Immature natural killer cell (primary cell): ENCODE data around the gene NHSL2. TPM values are rescaled to one million over a fixed set of nuclear protein-coding genes. Genes with fewer than 3 reads are reported as not detected.
A peak's percentile ranks its signal among the peaks of the same experiment; 100 is the strongest.

Source experiments
- DNase-seq, 3 donors: peaks; one replicate each; pipeline ENCODE4 v3.0.0; 2022; ENCODE audit warnings: mixed read lengths in 1 of 3
- H3K27ac Mint-ChIP-seq, 6 donors: one replicate each; pipeline ENCODE4 v1.8.0; 2020; ENCODE audit warnings: mixed read lengths in 6 of 6, mild to moderate bottlenecking in 5 of 6, inconsistent platforms in 4 of 6, moderate library complexity in 3 of 6
- H3K27me3 Mint-ChIP-seq, 3 donors: one replicate each; pipeline ENCODE4 v1.8.0; 2020 to 2021; ENCODE audit warnings: low read depth in 3 of 3, mild to moderate bottlenecking in 3 of 3, mixed read lengths in 3 of 3, moderate library complexity in 3 of 3, inconsistent platforms in 1 of 3
- H3K36me3 Mint-ChIP-seq, 3 donors: one replicate each; pipeline ENCODE4 v1.8.0; 2020; ENCODE audit warnings: mixed read lengths in 3 of 3, inconsistent platforms in 2 of 3, mild to moderate bottlenecking in 2 of 3
- H3K4me1 Mint-ChIP-seq, 2 donors: one replicate each; pipeline ENCODE4 v1.8.0; 2020; ENCODE audit warnings: inconsistent platforms in 2 of 2, mild to moderate bottlenecking in 2 of 2, mixed read lengths in 2 of 2, moderate library complexity in 1 of 2
- H3K4me3 Mint-ChIP-seq, 5 donors: one replicate each; pipeline ENCODE4 v1.8.0; 2020; ENCODE audit warnings: mild to moderate bottlenecking in 5 of 5, mixed read lengths in 5 of 5, inconsistent platforms in 3 of 5, moderate library complexity in 3 of 5
- H3K9me3 Mint-ChIP-seq, 6 donors: one replicate each; pipeline ENCODE4 v1.8.0; 2020; ENCODE audit warnings: mild to moderate bottlenecking in 6 of 6, mixed read lengths in 6 of 6, inconsistent platforms in 4 of 6, moderate library complexity in 3 of 6
- polyA plus RNA-seq, 3 donors: library from polyadenylated mRNA; unstranded; fragments of 300-500 nt; fragmentation: Illumina TruSeq; gene quantifications; one replicate each; pipeline ENCODE4 v1.2.3, GENCODE V29; 2021

The NHSL2 gene
- polyA plus RNA-seq, 3 donors from 2014 or later, result 10.2 to 29.0 (median 10.6) TPM

GRCh38 chrX:72128183-72128834 lies 217.7 kb downstream of the NHSL2 start:
- peaks cover 39 to 46% of the 10 kb centered on the region in 2 donors for H3K4me1 Mint-ChIP-seq
- no peaks in the 10 kb centered on the region for H3K36me3 Mint-ChIP-seq
- DNase-seq, result no peak
- peak overlapping the region in 1 of 6 donors; percentile 0 for H3K27ac Mint-ChIP-seq
- H3K9me3 Mint-ChIP-seq, result peaks cover 0 to 1% (median 0%) of the 10 kb centered on the region in 6 donors
- peaks cover 1 to 13% (median 9%) of the 10 kb centered on the region in 3 donors for H3K27me3 Mint-ChIP-seq
- no peak overlapping the region for H3K4me3 Mint-ChIP-seq

GRCh38 chrX:72128881-72129280 lies 218.2 kb downstream of the NHSL2 start:
- Mint-ChIP-seq H3K4me1 (peaks cover 33 to 40% of the 10 kb centered on the region in 2 donors), H3K36me3 (no peaks in the 10 kb centered on the region), H3K4me3 (no peak overlapping the region), H3K27me3 (peaks cover 1 to 10% (median 9%) of the 10 kb centered on the region in 3 donors), H3K27ac (no peak overlapping the region), H3K9me3 (peaks cover 0 to 1% (median 0%) of the 10 kb centered on the region in 6 donors)
- DNase-seq, result no peak

GRCh38 chrX:72129661-72130060 lies 219.0 kb downstream of the NHSL2 start:
- H3K27me3 Mint-ChIP-seq, result peaks cover 1 to 9% (median 4%) of the 10 kb centered on the region in 3 donors
- DNase-seq, result no peak
- peaks cover 0 to 1% (median 0%) of the 10 kb centered on the region in 6 donors for H3K9me3 Mint-ChIP-seq
- H3K4me3 Mint-ChIP-seq, result no peak overlapping the region
- peak overlapping the region in 1 of 6 donors; percentile 6 for H3K27ac Mint-ChIP-seq
- H3K36me3 Mint-ChIP-seq, result no peaks in the 10 kb centered on the region
- H3K4me1 Mint-ChIP-seq, result peaks cover 25 to 32% of the 10 kb centered on the region in 2 donors

GRCh38 chrX:72130156-72130761 lies 219.6 kb downstream of the NHSL2 start:
- H3K4me3 Mint-ChIP-seq, result no peak overlapping the region
- no peak for DNase-seq
- H3K27ac Mint-ChIP-seq, result peak overlapping the region in 1 of 6 donors; percentile 20

GRCh38 chrX:72130762-72131250 lies 220.2 kb downstream of the NHSL2 start:
- Mint-ChIP-seq H3K4me3 (peak overlapping the region in 3 of 5 donors; percentile 57 to 69 (median 58)), H3K27me3 (peaks cover 2 to 7% (median 3%) of the 10 kb centered on the region in 3 donors), H3K36me3 (no peaks in the 10 kb centered on the region), H3K27ac (no peak overlapping the region), H3K4me1 (peaks cover 15 to 21% of the 10 kb centered on the region in 2 donors), H3K9me3 (peaks cover 0 to 1% (median 0%) of the 10 kb centered on the region in 6 donors)
- no peak for DNase-seq

More at GRCh38 chrX:72130156-72130761, 219.6 kb downstream of the NHSL2 start:
- peaks cover 0 to 1% (median 0%) of the 10 kb centered on the region in 6 donors for H3K9me3 Mint-ChIP-seq
- H3K27me3 Mint-ChIP-seq, result peaks cover 2 to 7% (median 3%) of the 10 kb centered on the region in 3 donors
- H3K4me1 Mint-ChIP-seq, result peaks cover 19 to 26% of the 10 kb centered on the region in 2 donors
- no peaks in the 10 kb centered on the region for H3K36me3 Mint-ChIP-seq

- H3K9me3 Mint-ChIP-seq, result peaks cover 0 to 2% (median 0%) of the 10 kb centered on the region in 6 donors
- H3K36me3 Mint-ChIP-seq, result no peaks in the 10 kb centered on the region
- H3K4me3 Mint-ChIP-seq, result peak within 1 kb of the TSS; percentile 72 to 88 (median 81)
- H3K4me1 Mint-ChIP-seq, result peaks cover 7 to 13% of the 10 kb centered on the region in 2 donors
- DNase-seq, result peak; percentile 54 to 60 (median 57)
- H3K27ac Mint-ChIP-seq, result peak within 1 kb of the TSS in 4 of 6 donors; percentile 59 to 85 (median 72)
- H3K27me3 Mint-ChIP-seq, result peaks cover 2 to 5% (median 3%) of the 10 kb centered on the region in 3 donors
Measured at GRCh38 chrX:72131317-72132294, 221.0 kb downstream of the NHSL2 start, which contains the start of gene RTL5. TSS of gene RTL5 (minus strand) at chrX:72131915.

GRCh38 chrX:72132456-72132855 lies 221.8 kb downstream of the NHSL2 start:
- H3K27me3 Mint-ChIP-seq, result peaks cover 2 to 3% (median 3%) of the 10 kb centered on the region in 3 donors
- peak overlapping the region; percentile 47 to 88 (median 80) for H3K4me3 Mint-ChIP-seq
- peaks cover 0 to 2% (median 0%) of the 10 kb centered on the region in 6 donors for H3K9me3 Mint-ChIP-seq
- no peak for DNase-seq
- H3K36me3 Mint-ChIP-seq, result no peaks in the 10 kb centered on the region
- peaks cover 6 to 10% of the 10 kb centered on the region in 2 donors for H3K4me1 Mint-ChIP-seq
- H3K27ac Mint-ChIP-seq, result peak overlapping the region in 1 of 6 donors; percentile 59

GRCh38 chrX:72133851-72134546 lies 223.4 kb downstream of the NHSL2 start:
- peaks cover 2 to 3% (median 3%) of the 10 kb centered on the region in 3 donors for H3K27me3 Mint-ChIP-seq
- peak overlapping the region in 1 of 6 donors; percentile 40 for H3K27ac Mint-ChIP-seq
- no peaks in the 10 kb centered on the region for H3K36me3 Mint-ChIP-seq
- peaks cover 0 to 2% (median 0%) of the 10 kb centered on the region in 6 donors for H3K9me3 Mint-ChIP-seq
- no peak overlapping the region for H3K4me3 Mint-ChIP-seq
- H3K4me1 Mint-ChIP-seq, result peaks cover 6 to 10% of the 10 kb centered on the region in 2 donors
- DNase-seq, result no peak

GRCh38 chrX:72137846-72138495 lies 227.3 kb downstream of the NHSL2 start:
- Mint-ChIP-seq H3K9me3 (peaks cover 0 to 4% (median 0%) of the 10 kb centered on the region in 6 donors), H3K4me3 (no peak overlapping the region), H3K4me1 (no peaks in the 10 kb centered on the region), H3K27ac (no peak overlapping the region), H3K36me3 (peaks cover 0 to 8% (median 6%) of the 10 kb centered on the region in 3 donors), H3K27me3 (peaks cover 3 to 4% (median 4%) of the 10 kb centered on the region in 3 donors)
- no peak for DNase-seq

- peaks cover 4% of the 10 kb centered on the region in 2 donors for H3K4me1 Mint-ChIP-seq
Measured at GRCh38 chrX:72139538-72139937, 228.9 kb downstream of the NHSL2 start.

GRCh38 chrX:72141372-72142004 lies 230.8 kb downstream of the NHSL2 start:
- Mint-ChIP-seq H3K36me3 (peaks cover 0 to 12% (median 12%) of the 10 kb centered on the region in 3 donors), H3K9me3 (peaks cover 0 to 2% (median 0%) of the 10 kb centered on the region in 6 donors), H3K4me3 (peak overlapping the region in 1 of 5 donors; percentile 18), H3K27me3 (peaks cover 2 to 4% (median 4%) of the 10 kb centered on the region in 3 donors), H3K4me1 (peaks cover 4 to 14% of the 10 kb centered on the region in 2 donors), H3K27ac (peak overlapping the region in 2 of 6 donors; percentile 24 to 57)
- DNase-seq, result no peak

More at GRCh38 chrX:72139538-72139937, 228.9 kb downstream of the NHSL2 start:
- Mint-ChIP-seq H3K4me3 (no peak overlapping the region), H3K27ac (no peak overlapping the region), H3K9me3 (peaks cover 0 to 4% (median 0%) of the 10 kb centered on the region in 6 donors), H3K27me3 (peaks cover 2 to 5% (median 4%) of the 10 kb centered on the region in 3 donors), H3K36me3 (peaks cover 0 to 12% (median 10%) of the 10 kb centered on the region in 3 donors)
- DNase-seq, result no peak
